IMR-90 (cell line): ENCODE results near the gene DENND6B. TPM values are rescaled to one million over a fixed set of nuclear protein-coding genes. Genes with fewer than 3 reads are reported as not detected.

Experiments used
- ATAC-seq: fragments of 200-7000 bp; cut with Tn5 transposase; 2 replicates; pipeline ENCODE4 v1.9.1; 2020; ENCODE audit warnings: low read depth, mild to moderate bottlenecking, moderate library complexity
- BruUV-seq: library from RNA; stranded (reverse); fragments of 400-500 nt; replicated peaks from 2 replicates; lab custom pipeline; 2021; lab: Mats Ljungman, UMichigan
- CTCF ChIA-PET: fragments of 300-600 bp; formaldehyde crosslinking; extraction: SDS; loops from one replicate; lab custom pipeline; 2021; ENCODE audit warnings: antibody characterized with exemption; lab: Yijun Ruan, JAX
- POLR2A ChIA-PET: fragments of 300-600 bp; sonication (Branson Sonifier 250); formaldehyde crosslinking; loops from one replicate; lab custom pipeline; 2022; ENCODE audit warnings: antibody characterized with exemption; ENCODE audit not compliant: unreplicated experiment; lab: Charles Lee
- DNase-seq: peaks from one replicate; pipeline ENCODE4 v3.0.0; 2013
- H2AFZ ChIP-seq: replicated peaks from 2 replicates; pipeline ENCODE3; 2013; ENCODE audit warnings: low read length, mild to moderate bottlenecking; ENCODE audit not compliant: poor library complexity
- H2AK5ac ChIP-seq: 2 replicates; pipeline ENCODE4 v1.6.1; 2013; ENCODE audit warnings: low read depth, low read length, inconsistent platforms
- H2AK9ac ChIP-seq: replicated peaks from 2 replicates; pipeline ENCODE3; 2013; ENCODE audit warnings: mild to moderate bottlenecking, low read depth, low read length, moderate library complexity; ENCODE audit not compliant: poor library complexity
- H2BK120ac ChIP-seq: 2 replicates; pipeline ENCODE4 v1.6.1; 2013; ENCODE audit warnings: low read depth, low read length, inconsistent platforms
- H2BK15ac ChIP-seq: 3 replicates; pipeline ENCODE4 v1.6.1; 2013; ENCODE audit warnings: low read depth, low read length, inconsistent platforms
- H2BK20ac ChIP-seq: 2 replicates; pipeline ENCODE4 v1.6.1; 2013; ENCODE audit warnings: low read depth, mild to moderate bottlenecking, inconsistent platforms, low read length, moderate library complexity
- H2BK5ac ChIP-seq: 2 replicates; pipeline ENCODE4 v1.6.1; 2013; ENCODE audit warnings: mild to moderate bottlenecking, low read depth, low read length, inconsistent platforms; ENCODE audit not compliant: poor library complexity, severe bottlenecking
- H3K14ac ChIP-seq: replicated peaks from 2 replicates; pipeline ENCODE4 v1.6.1; 2013; ENCODE audit warnings: low read depth, low read length, inconsistent platforms
- H3K18ac ChIP-seq: 2 replicates; pipeline ENCODE4 v1.6.1; 2013; ENCODE audit warnings: low read depth, low read length, control low read depth
- H3K23ac ChIP-seq: 2 replicates; pipeline ENCODE4 v1.6.1; 2013; ENCODE audit warnings: low read depth, low read length, inconsistent platforms
- H3K27ac ChIP-seq: 2 replicates; pipeline ENCODE4 v1.5.1; 2013; ENCODE audit warnings: mild to moderate bottlenecking, control low read depth, low read length; ENCODE audit not compliant: insufficient read depth
- H3K27me3 ChIP-seq: 2 replicates; pipeline ENCODE4 v1.6.1; 2013; ENCODE audit warnings: low read length; ENCODE audit not compliant: control insufficient read depth, insufficient read depth
- H3K36me3 ChIP-seq: 2 replicates; pipeline ENCODE4 v1.6.1; 2013; ENCODE audit warnings: low read length, mixed read lengths; ENCODE audit not compliant: control insufficient read depth, insufficient read depth
- H3K4ac ChIP-seq: 2 replicates; pipeline ENCODE4 v1.6.1; 2013; ENCODE audit warnings: low read depth, low read length, inconsistent platforms
- H3K4me1 ChIP-seq: 2 replicates; pipeline ENCODE4 v1.6.1; 2013; ENCODE audit warnings: low read length, mixed read lengths; ENCODE audit not compliant: control insufficient read depth, insufficient read depth
- H3K4me2 ChIP-seq: 2 replicates; pipeline ENCODE4 v1.6.1; 2013; ENCODE audit warnings: low read depth, mild to moderate bottlenecking, control low read depth, low read length, moderate library complexity
- H3K4me3 ChIP-seq: 2 replicates; pipeline ENCODE4 v1.5.1; 2013; ENCODE audit warnings: low read depth, mild to moderate bottlenecking, control low read depth, low read length, moderate library complexity; ENCODE audit not compliant: insufficient read depth
- H3K56ac ChIP-seq: 2 replicates; pipeline ENCODE4 v1.6.1; 2013; ENCODE audit warnings: low read length, inconsistent platforms; ENCODE audit not compliant: insufficient read depth; ENCODE audit errors: extremely low read depth
- H3K79me1 ChIP-seq, 2 experiments: 2 replicates each; pipeline ENCODE4 v1.6.1; 2013; ENCODE audit warnings: low read length in 2 of 2, inconsistent platforms in 1 of 2, low read depth in 1 of 2
- H3K9ac ChIP-seq: 2 replicates; pipeline ENCODE4 v1.6.1; 2013; ENCODE audit warnings: low read depth, low read length, control low read depth
- H3K9me1 ChIP-seq: 2 replicates; pipeline ENCODE4 v1.6.1; 2013; ENCODE audit warnings: low read length, inconsistent platforms; ENCODE audit not compliant: insufficient read depth
- H3K9me3 ChIP-seq: 2 replicates; pipeline ENCODE4 v1.6.1; 2013; ENCODE audit warnings: low read length; ENCODE audit not compliant: control insufficient read depth, insufficient read depth
- H4K20me1 ChIP-seq: 2 replicates; pipeline ENCODE4 v1.6.1; 2013; ENCODE audit warnings: low read length, inconsistent platforms; ENCODE audit not compliant: insufficient read depth
- H4K5ac ChIP-seq: 2 replicates; pipeline ENCODE4 v1.6.1; 2013; ENCODE audit warnings: mild to moderate bottlenecking, low read depth, low read length, control low read depth
- H4K8ac ChIP-seq, 2 experiments: 2 replicates each; pipeline ENCODE4 v1.6.1; 2013; ENCODE audit warnings: low read depth in 2 of 2, low read length in 2 of 2, control low read depth in 1 of 2, inconsistent platforms in 1 of 2
- H4K91ac ChIP-seq: 2 replicates; pipeline ENCODE4 v1.6.1; 2013; ENCODE audit warnings: low read depth, low read length, inconsistent platforms; ENCODE audit not compliant: insufficient read depth
- CTCF ChIP-seq: conservative IDR thresholded peaks from 2 replicates; pipeline ENCODE4 v1.5.1; 2012; ENCODE audit warnings: mild to moderate bottlenecking, low read depth, low read length, improper control_type of control experiment
- ELK1 ChIP-seq: fragments of 150-350 bp; IDR thresholded peaks from 2 replicates; pipeline ENCODE4 v1.6.1; 2016; ENCODE audit warnings: low read depth, mild to moderate bottlenecking, low read length, moderate library complexity, borderline replicate concordance
- FOS ChIP-seq: fragments of 150-350 bp; IDR thresholded peaks from 2 replicates; pipeline ENCODE4 v1.6.1; 2016; ENCODE audit warnings: low read depth, low read length
- MXI1 ChIP-seq: IDR thresholded peaks from 2 replicates; pipeline ENCODE4 v1.6.1; 2012; ENCODE audit warnings: low read depth, mild to moderate bottlenecking, low read length, moderate library complexity, borderline replicate concordance
- NFE2L2 ChIP-seq: fragments of 150-350 bp; IDR thresholded peaks from 2 replicates; pipeline ENCODE4 v1.6.1; 2016; ENCODE audit warnings: low read depth, mild to moderate bottlenecking, low read length
- RAD21 ChIP-seq: IDR thresholded peaks from 2 replicates; pipeline ENCODE4 v1.6.1; 2012; ENCODE audit warnings: low read length, improper control_type of control experiment
- RFX5 ChIP-seq: IDR thresholded peaks from 2 replicates; pipeline ENCODE4 v1.8.0; 2012; ENCODE audit warnings: low read depth, mild to moderate bottlenecking, low read length, moderate library complexity
- WGBS, 2 experiments: methylation state at CpG; one replicate each; pipeline versions ENCODE4 v1.1.5 to v1.1.7; 2013; ENCODE audit warnings: missing lambda C conversion rate in 2 of 2; ENCODE audit not compliant: insufficient read length in 1 of 2; ENCODE audit errors: extremely low coverage in 2 of 2; 5-methylcytosine and 5-hydroxymethylcytosine counted together
- dilution Hi-C: fragments of 300-500 bp; cut with HindIII; formaldehyde crosslinking; loops from one replicate; pipeline ENCODE4 v1.14.3; 2018; ENCODE audit warnings: low sequenced_read_pairs; ENCODE audit not compliant: unreplicated experiment
- in situ Hi-C: fragments of 300-500 bp; cut with MboI; formaldehyde crosslinking; loops from 3 replicates; pipeline ENCODE4 v1.14.3; 2019; ENCODE audit warnings: low sequenced_read_pairs, inconsistent platforms, mixed read lengths
- intact Hi-C: fragments of 100-400 bp; cut with micrococcal nuclease; formaldehyde crosslinking; loops from 2 replicates; pipeline ENCODE4 v1.10.0; 2022
- polyA plus RNA-seq, 3 experiments: library from polyadenylated mRNA; depleted of rRNA; stranded (reverse); fragments of >200 nt; gene quantifications; 2 replicates each; pipeline ENCODE4 v1.2.3, GENCODE V29; 2012; ENCODE audit warnings: low replicate concordance in 1 of 3
- total RNA-seq: library from RNA; depleted of rRNA; stranded (reverse); fragments of >200 nt; gene quantifications from 2 replicates; pipeline ENCODE4 v1.2.3, GENCODE V29; 2012

Gene DENND6B
- total and polyA plus RNA-seq, 2 of the 4 experiments (the other 2 are of a cell fraction) = 0.36 to 4.9 TPM

GRCh38 chr22:50314081-50314454 lies 12.7 kb downstream of the DENND6B start (continued):
- TF ChIP-seq CTCF (no peak), ELK1 (no peak)

- Histone ChIP-seq H3K14ac (no peak overlapping the region), H3K9ac (no peak overlapping the region), H2BK20ac (no peak overlapping the region), H2AK5ac (no peak overlapping the region), H3K27me3 (peaks cover 3% of the 10 kb centered on the region; the same call in 1 of the 2 replicates), H3K56ac (no peak overlapping the region), H3K4me2 (no peak overlapping the region), H3K4me1 (peaks cover 5% of the 10 kb centered on the region), H2BK120ac (no peak overlapping the region), H2AK9ac (no peak overlapping the region), H2BK15ac (no peak overlapping the region), H3K9me1 (no peaks in the 10 kb centered on the region), H2AFZ (no peak overlapping the region), H3K18ac (no peak overlapping the region), H2BK5ac (no peak overlapping the region), H3K4me3 (no peak overlapping the region), H4K91ac (no peak overlapping the region), H4K20me1 (no peaks in the 10 kb centered on the region), H3K36me3 (no peaks in the 10 kb centered on the region), H3K27ac (no peak overlapping the region), H4K8ac (no peak overlapping the region), H4K5ac (no peak overlapping the region), H3K4ac (no peak overlapping the region), H3K9me3 (no peaks in the 10 kb centered on the region), H3K23ac (no peak overlapping the region), H3K79me1 (no peaks in the 10 kb centered on the region)
- dilution Hi-C loops = no loop called here
- DNase-seq (no peak), ATAC-seq (no peak)
- TF ChIP-seq MXI1 = no peak
- no peak for TF ChIP-seq RFX5
- TF ChIP-seq RAD21 = no peak
- TF ChIP-seq FOS = no peak
- TF ChIP-seq NFE2L2 = no peak
- intact Hi-C loops = no loop called here
- ChIA-PET POLR2A (no interaction called here), CTCF (no interaction called here)
- no CpG with 5 or more reads among the region's 17 CpGs for whole genome bisulfite sequencing, 2 experiments
- in situ Hi-C loops = no loop called here
- no TSS peak for BruUV-seq
Measured at GRCh38 chr22:50313600-50313999, 13.2 kb downstream of the DENND6B start.
